ENCODE results near the gene JARID2.

The JARID2 gene

DNA sequence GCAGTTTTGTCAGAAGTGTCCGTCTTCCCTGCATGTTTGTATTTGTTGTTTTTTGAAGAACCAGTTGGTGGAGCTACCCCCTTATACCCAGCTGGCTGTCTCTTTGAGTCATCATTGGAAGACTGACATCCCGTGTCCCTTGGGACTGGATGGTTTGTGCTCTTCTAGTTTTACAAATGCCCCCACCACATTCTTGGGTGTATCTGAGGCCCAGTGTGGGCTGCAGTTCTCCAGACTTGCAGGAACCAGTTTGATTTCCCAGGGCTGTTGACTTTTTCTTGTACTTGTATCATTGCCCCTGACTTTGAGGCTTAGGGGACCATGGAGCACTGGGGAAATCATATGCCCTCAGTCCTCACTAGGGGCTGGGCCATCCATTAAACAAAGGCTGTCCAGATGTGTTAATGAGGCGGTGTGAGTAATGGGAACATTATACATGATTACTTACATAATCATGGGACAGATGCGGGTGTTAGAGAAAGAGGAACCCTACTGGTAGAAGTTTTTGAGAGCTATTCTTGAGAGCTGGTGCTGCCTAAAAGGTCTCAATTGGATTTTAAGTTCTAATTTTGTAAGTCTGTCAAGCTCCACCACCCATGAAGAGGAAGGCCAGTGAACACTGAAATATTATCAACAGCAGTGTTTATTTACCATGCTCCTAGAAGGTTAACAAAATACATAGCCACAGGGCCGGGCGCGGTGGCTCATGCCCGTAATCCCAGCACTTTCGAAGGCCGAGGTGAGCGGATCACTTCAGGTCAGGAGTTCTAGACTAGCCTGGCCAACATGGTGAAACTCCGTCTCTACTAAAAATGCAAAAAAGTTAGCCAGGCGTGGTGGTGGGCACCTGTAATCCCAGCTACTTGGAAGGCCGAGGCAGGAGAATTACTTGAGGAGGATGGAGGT lies 8.5 kb downstream of the JARID2 start:
- H3K4me3 ChIP-seq (ENCODE audit: low read depth, low read length): no peak overlapping the region
- DNase-seq (ENCODE audit: low read depth): peak; percentile 87
- TF ChIP-seq POLR2A (IDR thresholded peaks at IDR 0.05; ENCODE audit: extremely low read depth, insufficient read length) (no peak), MYC (IDR thresholded peaks at IDR 0.05; ENCODE audit: low read depth, low read length) (no peak)
- TF ChIP-seq, protein P1, sequence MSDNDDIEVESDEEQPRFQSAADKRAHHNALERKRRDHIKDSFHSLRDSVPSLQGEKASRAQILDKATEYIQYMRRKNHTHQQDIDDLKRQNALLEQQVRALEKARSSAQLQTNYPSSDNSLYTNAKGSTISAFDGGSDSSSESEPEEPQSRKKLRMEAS (IDR thresholded peaks at IDR 0.05; ENCODE audit: low read depth, low read length): no peak
- TF ChIP-seq, protein P2, sequence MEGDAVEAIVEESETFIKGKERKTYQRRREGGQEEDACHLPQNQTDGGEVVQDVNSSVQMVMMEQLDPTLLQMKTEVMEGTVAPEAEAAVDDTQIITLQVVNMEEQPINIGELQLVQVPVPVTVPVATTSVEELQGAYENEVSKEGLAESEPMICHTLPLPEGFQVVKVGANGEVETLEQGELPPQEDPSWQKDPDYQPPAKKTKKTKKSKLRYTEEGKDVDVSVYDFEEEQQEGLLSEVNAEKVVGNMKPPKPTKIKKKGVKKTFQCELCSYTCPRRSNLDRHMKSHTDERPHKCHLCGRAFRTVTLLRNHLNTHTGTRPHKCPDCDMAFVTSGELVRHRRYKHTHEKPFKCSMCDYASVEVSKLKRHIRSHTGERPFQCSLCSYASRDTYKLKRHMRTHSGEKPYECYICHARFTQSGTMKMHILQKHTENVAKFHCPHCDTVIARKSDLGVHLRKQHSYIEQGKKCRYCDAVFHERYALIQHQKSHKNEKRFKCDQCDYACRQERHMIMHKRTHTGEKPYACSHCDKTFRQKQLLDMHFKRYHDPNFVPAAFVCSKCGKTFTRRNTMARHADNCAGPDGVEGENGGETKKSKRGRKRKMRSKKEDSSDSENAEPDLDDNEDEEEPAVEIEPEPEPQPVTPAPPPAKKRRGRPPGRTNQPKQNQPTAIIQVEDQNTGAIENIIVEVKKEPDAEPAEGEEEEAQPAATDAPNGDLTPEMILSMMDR (IDR thresholded peaks at IDR 0.05; ENCODE audit: low read depth, low read length): no peak

DNA sequence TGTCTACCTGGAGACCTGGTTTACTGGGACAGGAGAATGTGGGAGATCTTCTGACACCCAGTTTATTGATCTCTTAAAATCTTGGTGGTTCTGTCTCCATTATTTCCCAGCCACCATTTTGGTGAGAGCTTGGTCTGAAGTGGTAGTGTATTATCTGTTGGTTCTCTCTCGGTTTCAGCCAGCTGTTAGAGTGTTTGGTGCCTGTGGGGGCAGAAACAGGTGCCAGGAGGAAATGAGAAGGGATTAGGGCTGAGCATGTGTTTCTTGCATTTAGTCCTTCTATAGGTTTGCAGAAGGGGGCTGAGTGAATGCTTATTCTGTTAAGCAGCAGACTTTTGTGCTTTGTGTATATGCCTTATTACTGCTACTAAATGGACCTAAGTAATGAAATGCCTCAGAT lies 9.6 kb downstream of the JARID2 start:
- TF ChIP-seq, protein P1 (IDR thresholded peaks at IDR 0.05; ENCODE audit: low read depth, low read length): no peak
- TF ChIP-seq, protein P2 (IDR thresholded peaks at IDR 0.05; ENCODE audit: low read depth, low read length): no peak
- TF ChIP-seq MYC (IDR thresholded peaks at IDR 0.05; ENCODE audit: low read depth, low read length) (no peak), POLR2A (IDR thresholded peaks at IDR 0.05; ENCODE audit: extremely low read depth, insufficient read length) (no peak)
- no peak overlapping the region for H3K4me3 ChIP-seq (ENCODE audit: low read depth, low read length)
- DNase-seq (ENCODE audit: low read depth): no peak

DNA sequence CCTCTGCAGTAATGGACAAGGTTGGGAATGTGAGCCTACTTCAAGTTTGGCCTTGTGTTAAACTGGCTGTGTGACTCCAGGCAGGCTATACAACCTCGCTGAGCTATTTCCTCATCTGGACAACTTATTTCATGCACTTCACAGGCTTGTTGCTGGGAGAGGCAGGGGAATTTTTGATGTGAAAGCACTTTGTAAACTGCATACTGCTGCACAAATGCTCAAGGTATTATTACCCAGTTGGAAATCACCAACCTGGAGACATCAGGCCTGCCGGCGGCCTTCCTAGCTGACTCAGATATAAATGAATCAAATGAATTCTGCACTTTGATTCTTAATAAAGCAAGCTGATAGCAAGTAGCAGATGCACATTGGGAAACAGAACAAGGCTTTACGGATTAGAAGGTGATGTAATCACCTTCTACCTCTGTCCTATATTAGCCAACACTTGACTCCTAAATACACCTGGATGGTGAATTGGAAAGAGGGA lies 10.1 kb downstream of the JARID2 start:
- DNase-seq (ENCODE audit: low read depth): no peak
- TF ChIP-seq POLR2A (IDR thresholded peaks at IDR 0.05; ENCODE audit: extremely low read depth, insufficient read length) (no peak), MYC (IDR thresholded peaks at IDR 0.05; ENCODE audit: low read depth, low read length) (no peak)
- TF ChIP-seq, protein P1 (IDR thresholded peaks at IDR 0.05; ENCODE audit: low read depth, low read length): no peak
- TF ChIP-seq, protein P2 (IDR thresholded peaks at IDR 0.05; ENCODE audit: low read depth, low read length): no peak

DNA sequence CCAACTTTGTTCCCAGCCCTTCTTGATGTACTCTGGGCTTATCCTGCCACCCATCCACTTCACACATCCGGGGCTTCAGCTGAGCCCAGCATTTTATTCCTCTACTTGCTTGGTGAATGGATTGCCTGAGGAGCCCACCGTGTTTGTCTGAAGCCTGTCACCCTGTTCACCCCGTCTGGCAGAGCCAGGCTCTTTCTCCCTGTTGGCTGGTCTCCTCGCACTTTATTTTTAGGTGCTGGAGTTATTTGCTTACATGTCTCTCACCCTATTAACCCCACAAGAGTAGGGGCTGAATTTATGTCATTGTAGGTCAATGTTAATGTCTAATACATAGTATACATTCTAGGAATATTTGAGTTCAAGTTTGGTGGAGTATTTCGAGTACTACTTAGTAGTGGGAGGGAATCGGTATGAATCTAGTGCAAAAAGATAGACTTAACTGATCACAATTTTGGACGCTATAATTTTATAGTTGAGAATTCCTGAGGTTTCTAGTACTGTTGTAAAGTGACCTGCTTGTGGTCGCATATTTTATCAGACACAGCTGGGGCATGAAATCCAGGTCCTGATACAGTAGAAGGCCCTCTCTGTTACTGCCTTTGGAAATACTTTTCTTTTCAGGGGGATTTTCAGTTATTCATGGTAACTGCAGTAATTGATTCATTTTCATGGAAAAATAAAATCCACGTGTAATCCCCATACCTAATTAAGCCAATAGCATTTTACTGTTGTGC lies 10.8 kb downstream of the JARID2 start:
- no peak for TF ChIP-seq MYC (IDR thresholded peaks at IDR 0.05; ENCODE audit: low read depth, low read length)
- TF ChIP-seq, protein P2 (IDR thresholded peaks at IDR 0.05; ENCODE audit: low read depth, low read length): no peak
- TF ChIP-seq, protein P1 (IDR thresholded peaks at IDR 0.05; ENCODE audit: low read depth, low read length): no peak
- TF ChIP-seq POLR2A (IDR thresholded peaks at IDR 0.05; ENCODE audit: extremely low read depth, insufficient read length): no peak
- no peak for DNase-seq (ENCODE audit: low read depth)
- H3K4me3 ChIP-seq (ENCODE audit: low read depth, low read length): no peak overlapping the region

More for the DNA sequence above, 10.1 kb downstream of the JARID2 start:
- no peak overlapping the region for H3K4me3 ChIP-seq (ENCODE audit: low read depth, low read length)

DNA sequence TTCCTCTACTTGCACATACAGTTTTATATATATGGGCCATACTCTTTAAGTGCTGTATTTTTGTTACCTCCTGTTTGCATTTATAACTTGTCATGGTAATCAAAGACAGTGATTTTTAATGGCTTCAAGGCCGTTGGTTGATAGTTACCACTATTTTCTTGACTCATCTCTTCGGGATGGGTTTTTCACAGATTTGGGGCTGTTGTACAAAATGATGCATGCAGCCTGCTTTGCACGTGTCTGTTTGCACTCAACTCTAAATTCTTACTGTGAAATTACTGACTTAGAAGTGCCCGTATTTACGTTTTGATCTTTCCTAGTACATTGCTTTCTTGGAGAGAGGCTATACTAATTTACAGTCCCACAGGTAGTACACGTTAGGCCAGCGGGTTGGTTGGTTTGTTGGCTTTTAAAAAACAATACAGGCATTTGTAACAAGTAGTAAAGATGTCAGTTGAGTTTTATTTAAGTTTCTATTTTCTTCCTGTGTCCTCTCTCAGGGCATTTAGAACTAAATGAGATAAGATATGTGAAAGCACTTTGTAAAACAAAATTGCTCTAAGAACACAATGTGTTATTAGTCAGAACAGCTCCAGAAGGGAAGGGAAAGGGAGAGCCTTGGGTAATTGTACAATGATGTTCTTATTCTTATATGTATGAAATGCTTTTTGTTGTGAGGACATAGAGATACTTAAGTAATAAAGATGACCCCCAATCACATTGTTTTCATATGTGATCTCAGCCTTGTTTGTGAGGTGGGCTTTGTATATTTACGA lies 11.7 kb downstream of the JARID2 start:
- H3K4me3 ChIP-seq (ENCODE audit: low read depth, low read length): no peak overlapping the region
- no peak for TF ChIP-seq MYC (IDR thresholded peaks at IDR 0.05; ENCODE audit: low read depth, low read length)
- TF ChIP-seq, protein P2 (IDR thresholded peaks at IDR 0.05; ENCODE audit: low read depth, low read length): no peak
- TF ChIP-seq, protein P1 (IDR thresholded peaks at IDR 0.05; ENCODE audit: low read depth, low read length): no peak
- TF ChIP-seq POLR2A (IDR thresholded peaks at IDR 0.05; ENCODE audit: extremely low read depth, insufficient read length): no peak
- DNase-seq (ENCODE audit: low read depth): no peak

Data from NB4 (cell line).